Smooth muscle cell (in vitro differentiated cells): Measurements from ENCODE around the gene C17orf58. TPM values are rescaled to one million over a fixed set of nuclear protein-coding genes. Genes with fewer than 3 reads are reported as not detected.

ENCODE experiments used
- DNase-seq: peaks from one replicate; lab custom pipeline; 2025; ENCODE audit not compliant: unreplicated experiment; lab: John Stamatoyannopoulos, UW
- H2AFZ ChIP-seq: fragments of 200-600 bp; sonication (generic); 2 replicates; pipeline ENCODE4 v1.6.0; 2016; ENCODE audit warnings: antibody characterized with exemption, low read depth, mild to moderate bottlenecking
- H3F3A ChIP-seq: fragments of 200-600 bp; sonication (generic); 2 replicates; pipeline ENCODE4 v1.6.0; 2017; ENCODE audit warnings: antibody characterized with exemption, low read depth
- H3K27ac ChIP-seq: fragments of 200-600 bp; sonication (generic); 2 replicates; pipeline ENCODE4 v1.5.1; 2016; ENCODE audit warnings: low read depth, mild to moderate bottlenecking
- H3K27me3 ChIP-seq: fragments of 200-600 bp; sonication (generic); 2 replicates; pipeline ENCODE4 v1.6.1; 2016; ENCODE audit warnings: low read depth, mild to moderate bottlenecking
- H3K36me3 ChIP-seq: fragments of 200-600 bp; sonication (generic); 2 replicates; pipeline ENCODE4 v1.5.1; 2016; ENCODE audit warnings: low read depth
- H3K4me1 ChIP-seq: fragments of 200-600 bp; sonication (generic); 2 replicates; pipeline ENCODE4 v1.5.1; 2016; ENCODE audit warnings: low read depth
- H3K4me2 ChIP-seq: fragments of 200-600 bp; sonication (generic); 2 replicates; pipeline ENCODE4 v1.6.0; 2016; ENCODE audit warnings: mild to moderate bottlenecking
- H3K4me3 ChIP-seq: fragments of 200-600 bp; sonication (generic); 2 replicates; pipeline ENCODE4 v1.5.1; 2016; ENCODE audit warnings: mild to moderate bottlenecking
- H3K79me2 ChIP-seq: fragments of 200-600 bp; sonication (generic); 2 replicates; pipeline ENCODE4 v1.6.0; 2016; ENCODE audit warnings: low read depth, mild to moderate bottlenecking
- H3K9ac ChIP-seq: fragments of 200-600 bp; sonication (generic); 2 replicates; pipeline ENCODE4 v1.6.0; 2016; ENCODE audit warnings: low read depth
- H3K9me3 ChIP-seq: fragments of 200-600 bp; sonication (generic); replicated peaks from 2 replicates; pipeline ENCODE4 v1.5.1; 2016; ENCODE audit warnings: low read depth
- H4K20me1 ChIP-seq: fragments of 200-600 bp; sonication (generic); 2 replicates; pipeline ENCODE4 v1.6.0; 2016; ENCODE audit warnings: low read depth
- CTCF ChIP-seq: fragments of 200-600 bp; sonication (generic); IDR thresholded peaks from 2 replicates; pipeline ENCODE4 v1.5.1; 2017; ENCODE audit warnings: borderline replicate concordance, mild to moderate bottlenecking, antibody characterized with exemption; ENCODE audit not compliant: insufficient read depth, poor library complexity, severe bottlenecking
- WGBS: methylation state at CpG from one replicate; pipeline ENCODE4 v1.1.7; 2016; ENCODE audit warnings: low lambda C conversion rate; 5-methylcytosine and 5-hydroxymethylcytosine counted together
- polyA plus RNA-seq: library from polyadenylated mRNA; unstranded; fragments of >200 nt; fragmentation: Nextera tagmentation; extraction: Ambion mirVana; gene quantifications from 2 replicates; pipeline ENCODE4 v1.2.1, GENCODE V29; 2016
- total RNA-seq: library from RNA; depleted of rRNA; stranded (reverse); fragments of >200 nt; gene quantifications from 2 replicates; pipeline ENCODE4 v1.2.3, GENCODE V29; 2014

Gene C17orf58
- total and polyA plus RNA-seq, 2 experiments from 2014 or later = 4.9 to 10.5 TPM

DNA sequence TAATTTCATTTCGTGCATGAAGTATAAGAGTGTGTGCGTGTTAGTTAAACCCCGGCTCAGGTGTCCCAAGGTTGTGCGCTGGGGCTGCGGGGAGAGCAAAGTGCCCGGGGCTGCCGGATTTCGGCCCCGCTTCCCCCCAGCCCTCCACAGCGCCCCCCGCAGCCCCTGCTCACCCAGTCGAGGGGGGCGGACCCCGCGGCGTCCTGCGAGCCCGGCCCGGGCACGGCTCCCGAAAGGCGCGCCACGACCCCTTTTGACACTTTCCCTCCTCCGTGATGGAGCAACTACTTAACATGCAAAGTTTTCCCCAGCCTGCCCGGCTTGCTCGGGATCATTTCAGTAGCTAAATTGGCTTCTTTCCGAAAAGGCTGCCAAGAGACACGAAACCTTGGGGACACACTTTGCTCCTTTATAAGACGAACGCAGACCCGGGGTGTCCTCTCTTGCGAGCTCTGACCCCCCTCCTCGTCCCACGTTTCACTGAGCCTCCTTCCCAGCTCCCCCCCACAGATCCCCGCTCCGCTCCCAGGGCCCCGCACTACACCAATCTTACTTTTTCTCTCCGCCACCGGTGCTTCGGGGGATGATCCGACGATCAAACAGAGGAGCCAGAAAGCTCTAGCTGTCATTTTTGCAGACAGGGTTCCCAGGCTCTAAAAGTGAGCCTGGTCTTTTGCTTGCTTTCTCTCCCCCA is 552 bp downstream of the C17orf58 start:
- H3K4me2 ChIP-seq = peak overlapping the region; percentile 95
- H4K20me1 ChIP-seq = no peaks in the 10 kb centered on the region
- no peak for DNase-seq
- no peak for TF ChIP-seq CTCF
- no peak overlapping the region for H3K27ac ChIP-seq
- peak overlapping the region; percentile 59 for H2AFZ ChIP-seq
- no peaks in the 10 kb centered on the region for H3K9me3 ChIP-seq
- no peaks in the 10 kb centered on the region for H3K36me3 ChIP-seq
- no peaks in the 10 kb centered on the region for H3K27me3 ChIP-seq
- peak overlapping the region; percentile 68 for H3K4me3 ChIP-seq
- H3K9ac ChIP-seq = peak overlapping the region; percentile 30
- no peaks in the 10 kb centered on the region for H3K79me2 ChIP-seq
- H3K4me1 ChIP-seq = peaks cover 3% of the 10 kb centered on the region
- peaks cover 7% of the 10 kb centered on the region for H3F3A ChIP-seq
- WGBS = 2% methylated on average over 32 of the region's 43 CpGs

GRCh38 chr17:67994817-67995569 is 1.3 kb downstream of the C17orf58 start:
- H3K27me3 ChIP-seq = no peaks in the 10 kb centered on the region
- H3K4me1 ChIP-seq = peaks cover 3% of the 10 kb centered on the region
- no peak overlapping the region for H3K9ac ChIP-seq
- no peak overlapping the region for H2AFZ ChIP-seq
- DNase-seq = no peak
- H3K36me3 ChIP-seq = no peaks in the 10 kb centered on the region
- H3K4me2 ChIP-seq = peak overlapping the region; percentile 95
- H3K27ac ChIP-seq = no peak overlapping the region
- H3F3A ChIP-seq = peaks cover 7% of the 10 kb centered on the region
- H3K9me3 ChIP-seq = no peaks in the 10 kb centered on the region
- no peaks in the 10 kb centered on the region for H4K20me1 ChIP-seq
- 28% methylated on average over 9 of the region's 9 CpGs for WGBS
- peak overlapping the region; percentile 68 for H3K4me3 ChIP-seq
- no peaks in the 10 kb centered on the region for H3K79me2 ChIP-seq
- TF ChIP-seq CTCF = no peak

DNA sequence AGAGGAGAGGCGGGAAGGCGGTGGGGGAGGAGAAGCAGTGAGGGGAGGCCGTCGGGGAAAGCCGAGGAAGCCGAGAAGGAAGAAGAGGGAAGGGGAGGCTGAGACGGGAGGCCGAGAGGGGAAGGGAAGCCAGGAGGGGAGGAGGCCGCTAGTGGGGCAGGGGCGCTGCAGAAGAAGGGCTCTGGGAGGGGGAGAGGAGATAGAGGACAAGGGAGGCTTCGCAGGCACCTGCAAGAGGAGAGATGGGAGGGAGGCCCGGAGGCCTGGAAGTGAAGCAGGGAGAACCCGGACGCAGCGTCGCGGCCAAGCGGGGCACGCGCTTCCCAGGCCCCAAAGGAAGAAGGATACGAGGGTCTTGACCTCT is 2.3 kb downstream of the C17orf58 start:
- Histone ChIP-seq H3K27ac (peak overlapping the region; percentile 56), H3K4me3 (peak overlapping the region; percentile 68), H3F3A (peaks cover 7% of the 10 kb centered on the region), H3K27me3 (no peaks in the 10 kb centered on the region), H3K9me3 (no peaks in the 10 kb centered on the region), H3K4me1 (peaks cover 3% of the 10 kb centered on the region), H3K36me3 (no peaks in the 10 kb centered on the region), H3K9ac (peak overlapping the region; percentile 47), H3K4me2 (peak overlapping the region; percentile 95), H3K79me2 (no peaks in the 10 kb centered on the region), H4K20me1 (no peaks in the 10 kb centered on the region), H2AFZ (peak overlapping the region; percentile 69)
- no peak for DNase-seq
- TF ChIP-seq CTCF = no peak
- 13% methylated on average over 11 of the region's 21 CpGs for WGBS
